Measurements from ENCODE around the gene ATAD2B.

- TF ChIP-seq EZH2 (IDR thresholded peaks at IDR 0.05; ENCODE audit: low read length, missing control alignments) (no peak), CTCF (conservative IDR thresholded peaks at IDR 0.05 in 1 of 2, IDR thresholded peaks at IDR 0.05 in 1 of 2; ENCODE audit: low read depth in 1 of 2, low read length in 2 of 2) (no peak)
Observed at GRCh38 chr2:23924589-23925359, 2.1 kb downstream of the ATAD2B start.

Data from fibroblast of lung (primary cell).